Measurements from ENCODE around the gene F10. TPM values are rescaled to one million over a fixed set of nuclear protein-coding genes. Genes with fewer than 3 reads are reported as not detected.

Gene F10
- total RNA-seq, 1 donor from 2014 or later, result 0.08 TPM

DNA sequence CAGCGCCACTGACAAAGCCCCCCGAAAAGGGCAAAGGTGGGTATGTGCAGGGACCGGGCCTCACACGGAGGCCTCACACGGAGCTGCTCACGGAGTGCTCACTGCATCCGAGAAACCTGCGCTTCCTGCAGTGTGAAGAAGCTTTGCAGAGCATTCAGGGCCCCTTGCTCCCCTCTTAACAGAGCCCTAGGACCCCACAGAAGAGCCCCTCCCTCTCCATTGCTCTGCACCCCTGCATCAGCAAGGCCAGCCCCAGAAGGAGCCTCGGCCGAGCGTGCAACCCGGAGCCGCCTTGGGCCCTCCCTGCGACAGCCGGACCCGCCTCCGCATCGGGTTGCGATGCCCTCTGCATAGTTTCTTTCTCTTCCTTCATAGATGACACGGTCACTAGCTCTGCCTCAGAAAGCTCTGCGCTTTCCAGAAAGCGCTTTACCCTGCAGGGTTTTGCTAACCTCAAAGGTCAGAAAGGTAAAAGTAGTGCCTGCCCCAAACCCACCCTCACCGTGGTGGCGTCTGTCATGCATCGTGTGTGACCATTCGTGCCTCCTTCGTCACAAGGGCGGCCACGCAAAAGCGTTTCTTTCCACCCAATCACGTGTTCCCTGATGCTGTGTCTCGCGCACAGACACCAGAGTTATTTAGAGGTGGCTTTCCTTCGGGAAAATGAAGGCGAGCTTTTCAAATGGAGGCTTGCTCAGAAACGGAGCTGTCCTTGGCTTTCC is 32.7 kb upstream of the F10 start:
- no peak overlapping the region for H3K4me3 ChIP-seq (ENCODE audit: low read depth, low read length)
- peaks cover 19% of the 10 kb centered on the region for H3K27me3 ChIP-seq (ENCODE audit: control insufficient read depth, insufficient read depth, low read length)
- TF ChIP-seq, protein P1, sequence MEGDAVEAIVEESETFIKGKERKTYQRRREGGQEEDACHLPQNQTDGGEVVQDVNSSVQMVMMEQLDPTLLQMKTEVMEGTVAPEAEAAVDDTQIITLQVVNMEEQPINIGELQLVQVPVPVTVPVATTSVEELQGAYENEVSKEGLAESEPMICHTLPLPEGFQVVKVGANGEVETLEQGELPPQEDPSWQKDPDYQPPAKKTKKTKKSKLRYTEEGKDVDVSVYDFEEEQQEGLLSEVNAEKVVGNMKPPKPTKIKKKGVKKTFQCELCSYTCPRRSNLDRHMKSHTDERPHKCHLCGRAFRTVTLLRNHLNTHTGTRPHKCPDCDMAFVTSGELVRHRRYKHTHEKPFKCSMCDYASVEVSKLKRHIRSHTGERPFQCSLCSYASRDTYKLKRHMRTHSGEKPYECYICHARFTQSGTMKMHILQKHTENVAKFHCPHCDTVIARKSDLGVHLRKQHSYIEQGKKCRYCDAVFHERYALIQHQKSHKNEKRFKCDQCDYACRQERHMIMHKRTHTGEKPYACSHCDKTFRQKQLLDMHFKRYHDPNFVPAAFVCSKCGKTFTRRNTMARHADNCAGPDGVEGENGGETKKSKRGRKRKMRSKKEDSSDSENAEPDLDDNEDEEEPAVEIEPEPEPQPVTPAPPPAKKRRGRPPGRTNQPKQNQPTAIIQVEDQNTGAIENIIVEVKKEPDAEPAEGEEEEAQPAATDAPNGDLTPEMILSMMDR (IDR thresholded peaks at IDR 0.05; ENCODE audit: insufficient read depth, low read length, poor library complexity, severe bottlenecking), result no peak
- no peak for DNase-seq (ENCODE audit: low read depth)
- H3K36me3 ChIP-seq (ENCODE audit: control insufficient read depth, insufficient read depth, low read length), result no peaks in the 10 kb centered on the region

DNA sequence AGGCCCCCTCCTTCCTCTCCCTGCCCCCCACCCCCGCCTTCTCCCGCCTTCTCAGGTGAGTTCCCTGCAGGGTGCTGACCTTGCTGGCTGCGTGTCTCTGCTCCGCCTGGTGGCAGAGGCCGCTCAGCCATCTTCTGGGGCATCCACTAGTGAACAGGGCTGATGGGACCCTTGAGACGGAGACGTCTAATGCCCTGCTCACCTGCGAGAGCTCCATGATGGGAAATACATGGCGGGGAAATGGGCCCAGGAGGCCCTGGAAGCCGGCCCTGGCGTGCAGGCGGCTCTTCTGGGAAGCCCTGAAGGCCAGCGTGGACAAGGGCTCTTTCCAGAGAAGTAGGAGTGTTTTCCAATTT is 32.2 kb upstream of the F10 start:
- Histone ChIP-seq H3K36me3 (ENCODE audit: control insufficient read depth, insufficient read depth, low read length) (no peaks in the 10 kb centered on the region), H3K4me3 (ENCODE audit: low read depth, low read length) (no peak overlapping the region), H3K27me3 (ENCODE audit: control insufficient read depth, insufficient read depth, low read length) (peaks cover 22% of the 10 kb centered on the region)
- DNase-seq (ENCODE audit: low read depth), result no peak
- TF ChIP-seq, protein P1 (IDR thresholded peaks at IDR 0.05; ENCODE audit: insufficient read depth, low read length, poor library complexity, severe bottlenecking), result no peak

DNA sequence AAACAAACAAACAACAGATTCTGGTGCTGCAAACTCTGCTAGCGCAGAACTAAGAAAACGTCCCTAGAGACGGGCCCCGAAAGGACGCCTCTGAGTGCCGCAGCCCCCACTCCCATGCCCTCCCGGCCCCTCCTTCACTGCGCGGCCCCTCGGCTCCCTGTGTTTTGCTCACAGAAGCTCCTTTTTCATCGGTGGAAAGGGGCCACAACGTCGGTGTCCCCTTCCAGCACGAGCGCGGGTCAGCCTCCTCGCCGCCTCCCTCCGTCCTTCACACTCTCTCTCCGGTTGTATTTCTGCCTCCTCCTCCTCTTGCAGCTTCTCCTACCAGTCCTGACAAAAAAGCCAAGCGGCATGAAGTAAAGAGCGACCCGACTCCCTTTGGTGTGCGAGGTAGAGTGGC is 31.8 kb upstream of the F10 start:
- no peak for DNase-seq (ENCODE audit: low read depth)
- no peak overlapping the region for H3K4me3 ChIP-seq (ENCODE audit: low read depth, low read length)
- H3K36me3 ChIP-seq (ENCODE audit: control insufficient read depth, insufficient read depth, low read length), result no peaks in the 10 kb centered on the region
- H3K27me3 ChIP-seq (ENCODE audit: control insufficient read depth, insufficient read depth, low read length), result peaks cover 24% of the 10 kb centered on the region
- TF ChIP-seq, protein P1 (IDR thresholded peaks at IDR 0.05; ENCODE audit: insufficient read depth, low read length, poor library complexity, severe bottlenecking), result no peak

DNA sequence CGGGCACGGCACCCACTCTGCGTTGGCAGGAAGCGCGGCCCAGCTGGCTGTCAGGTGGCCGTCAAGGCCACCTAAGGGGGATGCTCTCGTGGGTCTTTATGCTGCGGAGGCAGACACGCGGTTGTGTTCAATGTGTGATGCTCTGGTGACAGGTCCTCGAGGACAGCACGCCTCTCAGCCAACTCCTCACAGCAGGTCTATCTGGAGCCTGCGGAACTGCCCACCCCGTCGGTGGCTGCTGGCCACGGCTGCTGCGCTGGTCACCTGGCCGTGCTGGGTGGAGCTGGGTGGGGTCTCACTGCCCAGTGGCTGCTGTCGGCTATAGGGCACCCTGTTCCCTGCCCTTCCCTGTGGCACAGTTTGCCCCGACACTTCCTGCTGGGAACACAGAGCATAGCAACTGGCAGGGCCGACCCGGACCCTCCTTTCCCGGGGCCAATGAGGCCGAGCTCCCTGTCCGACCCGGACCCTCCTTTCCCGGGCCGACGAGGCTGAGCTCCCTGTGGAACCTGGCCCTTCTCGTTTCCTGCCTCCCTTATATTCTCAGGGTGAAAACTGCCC is 31.3 kb upstream of the F10 start:
- peaks cover 24% of the 10 kb centered on the region for H3K27me3 ChIP-seq (ENCODE audit: control insufficient read depth, insufficient read depth, low read length)
- no peak for DNase-seq (ENCODE audit: low read depth)
- no peaks in the 10 kb centered on the region for H3K36me3 ChIP-seq (ENCODE audit: control insufficient read depth, insufficient read depth, low read length)
- TF ChIP-seq, protein P1 (IDR thresholded peaks at IDR 0.05; ENCODE audit: insufficient read depth, low read length, poor library complexity, severe bottlenecking), result no peak
- no peak overlapping the region for H3K4me3 ChIP-seq (ENCODE audit: low read depth, low read length)

DNA sequence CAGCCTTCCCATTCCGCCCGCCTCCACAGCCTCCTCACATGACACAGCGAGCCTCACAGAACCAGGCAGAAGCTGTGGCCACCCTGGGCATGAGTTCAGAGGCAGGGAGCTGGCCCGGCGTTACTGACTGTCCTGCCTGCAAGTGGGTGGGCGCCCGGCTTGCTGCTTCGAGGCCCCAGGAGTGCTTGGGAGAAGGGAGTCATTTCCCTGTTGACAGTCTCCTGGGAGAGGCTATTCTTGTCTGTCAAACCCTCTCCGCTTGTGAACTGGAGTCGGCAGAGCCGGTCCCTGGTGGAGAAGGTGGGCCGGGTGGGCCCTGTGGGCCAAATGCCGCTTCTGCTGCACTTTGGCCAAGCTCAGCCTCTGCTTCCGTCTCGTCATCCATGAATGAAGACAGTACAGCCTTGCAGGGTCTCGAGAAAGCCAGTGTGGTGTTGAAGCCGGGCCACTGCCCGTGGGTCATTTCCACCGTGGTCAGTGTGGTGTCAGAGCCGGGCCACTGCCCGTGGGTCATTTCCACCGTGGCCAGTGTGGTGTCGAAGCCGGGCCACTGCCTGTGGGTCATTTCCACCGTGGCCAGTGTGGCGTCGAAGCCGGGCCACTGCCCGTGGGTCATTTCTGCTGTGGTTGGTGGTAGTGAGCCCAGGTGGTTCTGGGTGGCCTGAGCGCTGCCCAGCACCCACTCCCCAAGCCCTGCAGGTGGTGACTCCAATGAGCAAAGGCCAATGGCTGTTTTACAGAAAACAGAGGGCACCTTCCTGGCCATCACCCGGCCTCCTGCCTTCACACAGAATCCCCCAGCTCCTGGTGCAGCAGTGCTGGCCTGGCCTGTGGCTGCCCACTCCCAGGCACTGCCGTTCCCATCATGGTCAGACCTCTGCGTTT is 30.5 kb upstream of the F10 start:
- Histone ChIP-seq H3K27me3 (ENCODE audit: control insufficient read depth, insufficient read depth, low read length) (peaks cover 24% of the 10 kb centered on the region), H3K4me3 (ENCODE audit: low read depth, low read length) (no peak overlapping the region), H3K36me3 (ENCODE audit: control insufficient read depth, insufficient read depth, low read length) (no peaks in the 10 kb centered on the region)
- TF ChIP-seq, protein P1 (IDR thresholded peaks at IDR 0.05; ENCODE audit: insufficient read depth, low read length, poor library complexity, severe bottlenecking), result no peak
- DNase-seq (ENCODE audit: low read depth), result no peak

All from kidney epithelial cell (primary cell).